SK-MEL-5 (cell line): ENCODE results near the gene HHAT. TPM values are rescaled to one million over a fixed set of nuclear protein-coding genes. Genes with fewer than 3 reads are reported as not detected.

Source experiments
- DNase-seq: peaks from one replicate; pipeline ENCODE4 v3.0.0-alpha.2; 2016; ENCODE audit warnings: low read depth, low spot score
- in situ Hi-C: cut with HindIII; loops from 2 replicates; pipeline ENCODE4 v1.10.0; 2016; ENCODE audit warnings: low sequenced_read_pairs, high pct_unique_total_duplicates, low pct_unique_long_range_greater_than_20kb
- total RNA-seq: library from RNA; depleted of rRNA; stranded (reverse); fragments of >200 nt; shearing (Covaris generic); gene quantifications from 2 replicates; pipeline ENCODE4 v1.2.3, GENCODE V29; 2014

The HHAT gene
- total RNA-seq, 1 experiment from 2014 or later: 29.4 TPM

DNA sequence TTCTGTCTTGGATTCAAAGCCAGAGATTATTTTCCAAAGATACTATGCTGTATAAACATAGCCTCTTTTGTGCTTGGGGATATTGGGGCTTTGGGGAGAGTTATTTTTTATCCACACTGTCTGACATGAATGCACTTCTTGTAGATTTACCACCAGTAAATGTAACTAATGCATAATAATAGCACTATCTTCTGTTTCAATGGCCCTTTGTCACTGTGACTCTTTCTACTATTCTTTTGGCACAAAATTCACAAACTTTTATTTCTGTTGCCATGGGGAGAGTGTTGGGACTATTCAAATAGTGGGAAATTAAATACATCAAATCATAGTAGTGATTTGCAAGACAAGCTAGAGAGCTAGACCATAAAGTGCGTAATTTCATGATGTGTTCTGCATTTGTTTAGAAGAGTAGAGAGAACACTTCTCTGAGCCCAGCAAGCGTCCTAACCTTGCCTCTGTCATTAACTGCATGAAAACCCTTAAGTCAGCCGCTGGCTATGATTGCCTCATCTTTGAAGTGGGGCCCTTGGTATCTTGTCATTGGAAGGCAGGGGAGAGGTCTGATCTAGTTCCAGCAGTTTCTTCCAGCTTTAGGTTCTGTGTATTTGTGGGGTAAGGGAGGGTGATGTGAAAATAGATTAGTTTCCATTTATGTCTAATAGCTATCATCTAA, 154.4 kb downstream of the HHAT start:
- in situ Hi-C loops: no loop called here
- peak; percentile 77 for DNase-seq

- DNase-seq: peak; percentile 70
- in situ Hi-C loops: no loop called here
Observed at GRCh38 chr1:210483821-210484220, 155.1 kb downstream of the HHAT start.

GRCh38 chr1:210487021-210487420, 158.3 kb downstream of the HHAT start:
- DNase-seq: no peak
- in situ Hi-C loops: no loop called here

GRCh38 chr1:210489491-210489890, 160.8 kb downstream of the HHAT start:
- no peak for DNase-seq

GRCh38 chr1:210490781-210491180, 162.1 kb downstream of the HHAT start:
- in situ Hi-C loops: no loop called here
- no peak for DNase-seq

More at GRCh38 chr1:210489491-210489890, 160.8 kb downstream of the HHAT start:
- in situ Hi-C loops: no loop called here

- DNase-seq: peak; percentile 91
- in situ Hi-C loops: no loop called here
Observed at GRCh38 chr1:210496063-210496462, 167.4 kb downstream of the HHAT start.

DNA sequence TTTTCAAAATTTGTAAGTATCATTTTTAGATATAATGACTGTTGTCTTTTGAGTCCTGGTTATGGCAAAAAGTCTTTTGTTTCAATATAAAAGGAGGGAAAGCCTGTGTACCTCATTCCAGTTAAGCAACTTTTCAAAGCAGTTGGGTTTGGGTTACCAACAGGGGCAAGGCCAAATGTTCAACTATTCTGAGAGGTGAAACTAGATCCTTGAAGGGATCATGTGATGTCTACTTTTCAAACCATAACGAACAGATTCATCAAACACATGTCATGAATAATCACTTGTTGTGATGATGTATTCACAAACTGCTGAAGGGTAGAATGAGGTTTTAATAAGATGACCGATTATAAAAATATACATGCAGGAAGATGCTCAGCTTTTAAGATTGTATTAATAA, 171.3 kb downstream of the HHAT start:
- DNase-seq: no peak
- in situ Hi-C loops: no loop called here

GRCh38 chr1:210500831-210501230, 172.1 kb downstream of the HHAT start:
- in situ Hi-C loops: no loop called here
- DNase-seq: no peak

GRCh38 chr1:210504286-210504685, 175.6 kb downstream of the HHAT start:
- in situ Hi-C loops: no loop called here

GRCh38 chr1:210505601-210506496, 177.1 kb downstream of the HHAT start:
- in situ Hi-C loops: no loop called here
- no peak for DNase-seq

More at GRCh38 chr1:210504286-210504685, 175.6 kb downstream of the HHAT start:
- no peak for DNase-seq

DNA sequence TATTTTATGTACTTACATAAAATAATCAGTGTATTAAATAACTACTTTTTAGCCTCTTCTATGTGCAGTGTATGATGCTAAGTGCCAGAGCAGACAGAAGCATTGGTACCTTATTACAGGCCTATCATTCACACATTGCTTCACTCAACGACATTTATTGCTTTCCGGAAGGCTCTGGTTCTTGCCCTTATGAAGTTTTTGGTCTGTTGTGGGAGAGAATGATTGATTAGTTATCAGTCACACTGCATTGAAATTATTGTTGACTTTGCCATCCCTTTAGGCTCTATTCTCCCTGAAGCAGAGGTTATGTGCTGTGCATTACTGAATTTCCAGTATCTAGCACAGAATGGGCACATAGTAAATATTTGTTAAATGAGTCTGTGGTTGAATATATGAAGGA, 178.0 kb downstream of the HHAT start:
- in situ Hi-C loops: no loop called here

GRCh38 chr1:210516092-210516656, 187.5 kb downstream of the HHAT start:
- in situ Hi-C loops: no loop called here
- no peak for DNase-seq

More for the DNA sequence above, 178.0 kb downstream of the HHAT start:
- DNase-seq: no peak

- in situ Hi-C loops: no loop called here
- DNase-seq: no peak
Observed at GRCh38 chr1:210516697-210517459, 188.2 kb downstream of the HHAT start.

DNA sequence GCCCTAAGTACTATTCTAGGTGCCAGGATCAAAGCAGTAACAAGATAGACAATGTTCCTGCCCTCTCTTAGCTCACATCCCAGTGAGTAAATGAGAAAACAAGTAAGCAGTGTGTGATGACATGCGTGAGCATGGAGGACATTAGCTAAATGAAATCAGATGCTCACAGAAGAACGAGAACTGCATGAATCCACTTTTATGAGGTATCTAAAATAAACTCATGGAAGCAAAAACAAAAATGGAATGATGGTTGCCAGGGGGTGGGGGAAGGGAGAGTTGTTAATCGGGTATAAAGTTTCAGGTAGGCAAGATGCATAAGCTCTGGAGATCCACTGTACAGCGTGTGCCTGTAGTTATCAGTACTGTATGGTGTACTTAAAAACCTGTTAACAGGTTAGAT, 195.1 kb downstream of the HHAT start:
- in situ Hi-C loops: no loop called here
- no peak for DNase-seq

DNA sequence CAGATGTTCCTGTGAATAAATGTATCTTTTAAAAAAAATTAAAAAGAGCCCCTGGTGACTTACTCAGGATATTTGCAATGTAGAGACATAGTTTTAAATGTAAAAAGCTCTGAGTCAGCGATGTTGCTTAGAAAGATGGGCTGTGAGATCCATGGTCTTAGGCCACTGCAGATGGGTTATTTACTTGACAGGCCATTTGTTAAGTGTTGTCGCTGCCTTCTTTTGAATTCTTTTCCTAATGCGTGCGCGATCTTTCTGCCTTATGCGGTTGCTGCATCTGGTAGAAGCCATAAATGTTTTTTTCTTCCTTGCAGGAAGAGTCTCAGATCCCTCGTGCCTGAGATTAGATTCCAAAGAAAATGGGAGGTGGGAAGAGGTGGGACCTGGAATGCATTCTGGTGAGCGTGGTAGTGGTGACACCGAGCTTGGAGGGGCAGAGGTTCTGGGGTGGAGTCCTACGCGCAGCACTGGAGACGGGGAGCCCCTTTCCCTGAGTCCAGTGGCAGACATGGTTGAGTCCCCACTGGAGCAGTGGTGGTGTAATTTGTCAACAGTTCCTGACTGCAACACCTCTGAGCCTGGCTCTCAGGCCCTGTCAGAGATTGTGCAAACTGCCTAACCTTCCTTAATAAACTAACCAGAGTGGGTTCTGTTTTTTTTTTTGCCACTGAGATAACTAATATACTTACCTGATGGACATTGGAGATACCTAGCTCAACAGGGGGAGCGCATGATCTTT, 197.2 kb downstream of the HHAT start:
- DNase-seq: no peak
- in situ Hi-C loops: no loop called here

DNA sequence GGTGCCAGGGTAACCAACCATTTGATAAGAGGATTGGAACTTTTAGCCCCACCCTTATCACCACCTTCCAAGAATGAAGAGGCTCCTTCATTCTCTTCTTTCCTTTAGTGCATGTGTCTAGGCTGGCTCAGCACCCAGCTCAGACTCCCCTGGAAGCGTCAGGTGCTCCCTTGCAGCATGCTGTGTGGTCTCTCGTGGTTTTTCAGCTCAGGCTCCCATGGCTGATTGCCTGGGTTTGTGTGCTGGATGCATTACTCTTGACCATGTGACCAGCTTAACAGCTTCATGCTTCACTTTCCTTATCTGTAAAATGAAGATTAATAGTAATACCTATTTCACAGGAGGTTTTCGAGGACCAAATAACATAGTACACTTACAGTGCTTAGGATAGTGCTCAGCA, 198.4 kb downstream of the HHAT start:
- in situ Hi-C loops: no loop called here
- no peak for DNase-seq

- no peak for DNase-seq
- in situ Hi-C loops: no loop called here
Observed at GRCh38 chr1:210531475-210532222, 202.9 kb downstream of the HHAT start.
